Lung (tissue), 12 donors: ENCODE measurements around the gene TCAIM. TPM values are rescaled to one million over a fixed set of nuclear protein-coding genes. Genes with fewer than 3 reads are reported as not detected.

ENCODE experiments used
- ATAC-seq: fragments of 200-7000 bp; cut with Tn5 transposase; one replicate; pipeline ENCODE4 v1.9.1; 2020; ENCODE audit warnings: moderate number of reproducible peaks; ENCODE audit not compliant: insufficient read depth, low FRiP score
- DNase-seq, 3 donors: peaks; one replicate each; pipeline ENCODE4 v3.0.0-alpha.2; 2013 to 2017
- H3K27ac ChIP-seq, 2 donors: one replicate each; pipeline ENCODE4 v1.5.1; 2013; ENCODE audit warnings: mild to moderate bottlenecking in 2 of 2, moderate library complexity in 2 of 2, control low read depth in 1 of 2, inconsistent platforms in 1 of 2, low read depth in 1 of 2, low read length in 1 of 2
- H3K27me3 ChIP-seq, 3 donors: one replicate each; pipeline ENCODE4 v1.5.1; 2013; ENCODE audit warnings: low read length in 2 of 3; ENCODE audit not compliant: control insufficient read depth in 3 of 3, insufficient read depth in 3 of 3
- H3K36me3 ChIP-seq, 4 donors: one replicate each; pipeline ENCODE4 v1.5.1; 2013; ENCODE audit warnings: low read length in 4 of 4, mild to moderate bottlenecking in 1 of 4, moderate library complexity in 1 of 4; ENCODE audit not compliant: control insufficient read depth in 4 of 4, insufficient read depth in 4 of 4
- H3K4me1 ChIP-seq, 5 donors: one replicate each; pipeline ENCODE4 v1.5.1; 2013; ENCODE audit warnings: low read length in 5 of 5, mild to moderate bottlenecking in 2 of 5, moderate library complexity in 1 of 5; ENCODE audit not compliant: control insufficient read depth in 5 of 5, insufficient read depth in 5 of 5
- H3K4me3 ChIP-seq: one replicate; pipeline ENCODE4 v1.5.1; 2013; ENCODE audit warnings: mild to moderate bottlenecking, control low read depth, moderate library complexity
- H3K9ac ChIP-seq, 2 donors: one replicate each; pipeline ENCODE4 v1.5.1; 2013; ENCODE audit warnings: low read length in 2 of 2, control low read depth in 1 of 2; ENCODE audit not compliant: insufficient read depth in 1 of 2
- H3K9me3 ChIP-seq, 4 donors: one replicate each; pipeline ENCODE4 v1.5.1; 2013; ENCODE audit warnings: low read length in 3 of 4, mild to moderate bottlenecking in 1 of 4, moderate library complexity in 1 of 4; ENCODE audit not compliant: control insufficient read depth in 4 of 4, insufficient read depth in 3 of 4
- WGBS, 2 donors: extraction: QIAGEN DNeasy Blood & Tissue Kit; methylation state at CpG; one replicate each; pipeline ENCODE4 v1.1.7; 2013; 5-methylcytosine and 5-hydroxymethylcytosine counted together
- polyA plus RNA-seq, 2 donors: library from polyadenylated mRNA; stranded (reverse); fragments of 200-250 nt; gene quantifications; one replicate each; pipeline ENCODE4 v1.2.1, GENCODE V29; 2013
- total RNA-seq, 2 donors: library from RNA; depleted of rRNA in 1 of 2; stranded (reverse); fragments of >200 nt in 1 of 2; gene quantifications; one replicate each; pipeline ENCODE4 v1.2.1, GENCODE V29; 2014 to 2021
- TF ChIP-seq, protein P1 (sequence below): IDR thresholded peaks from 2 replicates; pipeline ENCODE4 v1.5.1; 2012; ENCODE audit warnings: mild to moderate bottlenecking; ENCODE audit errors: control extremely low read depth, extremely low read depth
- donor health status: control.
- donor health status: control.
- donor health status: Bipolar disorder and iron deficiency.
- donor health status: healthy.
- donor health status: DM: yes; HTN: yes; CAD: no.

The TCAIM gene
- total and polyA plus RNA-seq, 4 donors = 14.4 to 42.1 (median 18.9) TPM

DNA sequence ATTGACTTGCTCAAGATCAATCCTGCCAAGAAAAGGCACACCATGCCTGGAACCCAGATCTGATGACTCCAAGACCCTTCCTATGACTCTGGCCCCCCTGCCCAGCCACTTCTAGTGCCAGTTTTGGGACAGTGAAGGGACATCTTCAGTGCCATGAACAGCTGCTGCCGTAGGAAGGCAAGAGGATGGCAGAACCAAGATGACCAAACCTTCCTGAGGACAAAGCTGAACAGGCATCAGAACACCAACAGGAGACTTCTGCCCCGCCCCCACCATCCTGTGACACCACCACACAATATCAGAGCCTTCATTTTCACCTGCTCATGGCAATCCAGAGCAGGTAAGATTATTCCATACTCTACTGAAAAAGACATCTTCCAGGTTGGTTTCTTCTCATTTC lies 105.9 kb downstream of the TCAIM start:
- 98 to 100% methylated on average over 2 of the region's 2 CpGs for WGBS, 2 donors
- no peak for DNase-seq
- no peaks in the 10 kb centered on the region for H3K27me3 ChIP-seq

DNA sequence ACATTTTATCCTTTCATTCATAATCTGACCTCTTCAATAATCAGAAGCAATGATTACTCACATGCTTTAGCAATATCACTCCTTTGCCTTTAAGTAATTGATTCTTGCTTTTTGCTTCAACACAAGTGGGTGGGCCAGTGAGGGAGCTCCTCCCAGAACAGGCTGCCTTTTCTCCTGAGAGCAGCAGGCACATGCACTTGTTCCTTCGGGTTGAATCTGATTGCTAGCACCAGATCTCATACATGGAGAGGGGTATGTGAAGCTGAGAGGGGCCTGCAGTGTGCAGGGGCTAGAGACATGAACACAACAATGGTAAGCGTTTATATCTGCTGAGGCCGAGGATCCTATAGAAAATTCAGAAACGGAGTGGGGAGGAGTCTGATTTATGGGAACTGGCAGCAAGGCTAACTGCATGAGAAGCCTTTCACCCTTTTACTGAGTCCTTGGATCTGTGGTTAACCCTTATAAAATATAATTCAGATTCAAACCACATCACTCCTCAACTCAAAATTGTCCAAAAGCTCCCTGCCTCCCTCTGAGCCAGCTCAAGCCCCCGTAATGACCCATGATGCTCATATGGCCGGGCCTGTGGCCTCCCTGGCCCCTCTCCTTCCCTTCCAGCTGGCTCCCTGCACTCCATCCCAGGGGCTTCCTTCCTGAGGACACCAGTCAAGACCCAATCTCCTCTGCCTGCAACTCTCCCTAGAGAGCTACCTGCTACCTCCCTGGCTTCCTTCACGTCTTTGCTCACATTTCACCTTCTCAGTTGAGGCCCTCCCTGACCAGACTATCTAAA lies 106.5 kb downstream of the TCAIM start:
- TF ChIP-seq, protein P1, sequence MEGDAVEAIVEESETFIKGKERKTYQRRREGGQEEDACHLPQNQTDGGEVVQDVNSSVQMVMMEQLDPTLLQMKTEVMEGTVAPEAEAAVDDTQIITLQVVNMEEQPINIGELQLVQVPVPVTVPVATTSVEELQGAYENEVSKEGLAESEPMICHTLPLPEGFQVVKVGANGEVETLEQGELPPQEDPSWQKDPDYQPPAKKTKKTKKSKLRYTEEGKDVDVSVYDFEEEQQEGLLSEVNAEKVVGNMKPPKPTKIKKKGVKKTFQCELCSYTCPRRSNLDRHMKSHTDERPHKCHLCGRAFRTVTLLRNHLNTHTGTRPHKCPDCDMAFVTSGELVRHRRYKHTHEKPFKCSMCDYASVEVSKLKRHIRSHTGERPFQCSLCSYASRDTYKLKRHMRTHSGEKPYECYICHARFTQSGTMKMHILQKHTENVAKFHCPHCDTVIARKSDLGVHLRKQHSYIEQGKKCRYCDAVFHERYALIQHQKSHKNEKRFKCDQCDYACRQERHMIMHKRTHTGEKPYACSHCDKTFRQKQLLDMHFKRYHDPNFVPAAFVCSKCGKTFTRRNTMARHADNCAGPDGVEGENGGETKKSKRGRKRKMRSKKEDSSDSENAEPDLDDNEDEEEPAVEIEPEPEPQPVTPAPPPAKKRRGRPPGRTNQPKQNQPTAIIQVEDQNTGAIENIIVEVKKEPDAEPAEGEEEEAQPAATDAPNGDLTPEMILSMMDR = no peak

More for the DNA sequence above, 105.9 kb downstream of the TCAIM start:
- Histone ChIP-seq H3K9ac (no peak overlapping the region), H3K36me3 (peaks cover 23 to 53% (median 32%) of the 10 kb centered on the region in 4 donors), H3K9me3 (peaks cover 0 to 7% (median 0%) of the 10 kb centered on the region in 4 donors), H3K4me3 (no peak overlapping the region), H3K4me1 (peaks cover 0 to 7% (median 5%) of the 10 kb centered on the region in 5 donors), H3K27ac (no peak overlapping the region)
- ATAC-seq = no peak
- TF ChIP-seq, protein P1 = no peak

DNA sequence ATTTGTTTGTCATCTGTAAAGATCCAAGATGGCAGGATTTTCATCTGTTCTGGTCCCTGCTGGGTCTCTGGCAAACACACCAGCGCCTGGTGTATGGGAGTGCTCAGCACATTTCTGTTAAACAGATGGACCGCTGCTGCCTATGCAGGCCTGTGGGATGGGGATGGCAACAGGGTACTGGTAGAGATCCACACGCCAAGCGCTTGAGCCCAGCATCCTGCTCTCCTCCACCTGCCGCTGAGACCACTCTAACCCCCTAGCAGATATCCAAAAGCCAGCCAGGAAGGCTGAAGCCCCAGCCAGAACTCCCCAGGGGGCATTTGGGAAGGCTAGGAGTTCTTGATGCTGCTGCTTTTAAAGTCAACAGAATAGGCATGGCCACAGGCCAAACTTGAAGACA lies 107.2 kb downstream of the TCAIM start:
- peaks cover 0 to 2% (median 0%) of the 10 kb centered on the region in 5 donors for H3K4me1 ChIP-seq
- WGBS, 2 donors = 100% methylated on average over 5 of the region's 5 CpGs
- H3K4me3 ChIP-seq = no peak overlapping the region
- ATAC-seq (no peak), DNase-seq (no peak)
- no peak overlapping the region for H3K27ac ChIP-seq
- H3K9me3 ChIP-seq = peaks cover 0 to 7% (median 0%) of the 10 kb centered on the region in 4 donors
- TF ChIP-seq, protein P1 = no peak
- H3K36me3 ChIP-seq = peaks cover 31 to 66% (median 43%) of the 10 kb centered on the region in 4 donors
- no peaks in the 10 kb centered on the region for H3K27me3 ChIP-seq
- no peak overlapping the region for H3K9ac ChIP-seq

More for the DNA sequence above, 106.5 kb downstream of the TCAIM start:
- ATAC-seq = no peak
- peak overlapping the region in 1 of 2 donors; percentile 17 for H3K27ac ChIP-seq
- H3K9ac ChIP-seq = no peak overlapping the region
- H3K36me3 ChIP-seq = peaks cover 30 to 59% (median 37%) of the 10 kb centered on the region in 4 donors
- DNase-seq = no peak
- H3K4me1 ChIP-seq = peaks cover 0 to 2% (median under 1%) of the 10 kb centered on the region in 5 donors
- peaks cover 0 to 7% (median 0%) of the 10 kb centered on the region in 4 donors for H3K9me3 ChIP-seq
- WGBS, 2 donors = 96 to 97% methylated on average over 7 of the region's 7 CpGs
- H3K4me3 ChIP-seq = no peak overlapping the region
- H3K27me3 ChIP-seq = no peaks in the 10 kb centered on the region
